SIG-M5 treated with dmso at 0.1 percent for 504 hours (cell line): ENCODE results near the gene AGAP2.
"Not testable (repeated sequence)": the region's sequence is repeated elsewhere in the genome, so short reads cannot be mapped to it uniquely, and the experiment has no call there.

Experiments used
- DNase-seq: peaks from one replicate; lab custom pipeline; 2025; ENCODE audit not compliant: unreplicated experiment; lab: John Stamatoyannopoulos, UW

The AGAP2 gene

DNA sequence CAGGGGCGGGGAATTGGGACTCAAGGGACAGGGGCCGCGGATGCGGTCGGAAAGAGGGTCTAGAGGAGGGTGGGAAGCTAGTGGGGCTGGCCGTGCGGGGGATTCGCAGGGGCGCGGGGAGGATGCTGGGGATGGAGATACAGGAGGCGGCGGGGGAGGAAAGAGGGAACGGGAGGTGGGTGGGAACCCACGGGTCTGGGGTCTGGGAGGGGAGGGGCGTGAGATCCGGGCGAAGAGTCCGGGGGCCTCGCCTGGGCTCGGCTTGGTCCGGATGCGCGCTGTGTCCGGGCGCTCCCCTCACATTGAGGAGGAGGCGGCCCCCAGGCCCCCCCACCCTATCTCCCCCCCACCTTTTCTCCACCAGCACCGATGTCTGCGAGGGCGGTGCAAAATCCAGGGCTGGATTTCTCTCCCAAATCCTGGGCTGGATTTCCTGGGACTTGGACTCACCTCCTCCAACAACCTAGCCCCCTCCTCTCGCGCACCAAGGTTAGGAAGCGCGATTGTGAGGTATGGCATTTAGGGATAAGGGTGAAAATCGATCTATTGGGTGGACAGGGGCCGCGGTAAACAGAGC lies at the start of gene AGAP2:
Gene AGAP2, minus strand, starts transcription at position 82 of the 577 bp plus-strand sequence. CDS start 496 bp downstream, outside the sequence.
- DNase-seq: no peak

DNA sequence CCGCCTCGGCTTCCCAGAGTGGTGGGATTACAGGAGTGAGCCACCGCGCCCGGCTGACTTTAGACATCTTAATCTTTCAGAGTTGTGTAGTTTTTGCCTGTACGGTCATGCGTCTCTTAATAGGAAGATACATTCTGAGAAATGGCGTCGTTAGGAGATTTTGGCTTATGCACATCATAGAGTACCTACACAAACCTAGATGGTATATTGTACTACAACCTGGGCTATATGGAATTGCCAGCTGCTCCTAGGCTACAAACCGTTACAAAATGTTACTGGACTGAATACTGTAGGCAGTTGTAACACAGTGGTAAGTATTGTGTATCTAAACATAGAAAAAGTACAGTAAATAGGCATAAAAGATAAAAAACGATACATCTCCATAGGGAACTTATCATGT lies 45.3 kb upstream of the AGAP2 start:
- DNase-seq: no peak

DNA sequence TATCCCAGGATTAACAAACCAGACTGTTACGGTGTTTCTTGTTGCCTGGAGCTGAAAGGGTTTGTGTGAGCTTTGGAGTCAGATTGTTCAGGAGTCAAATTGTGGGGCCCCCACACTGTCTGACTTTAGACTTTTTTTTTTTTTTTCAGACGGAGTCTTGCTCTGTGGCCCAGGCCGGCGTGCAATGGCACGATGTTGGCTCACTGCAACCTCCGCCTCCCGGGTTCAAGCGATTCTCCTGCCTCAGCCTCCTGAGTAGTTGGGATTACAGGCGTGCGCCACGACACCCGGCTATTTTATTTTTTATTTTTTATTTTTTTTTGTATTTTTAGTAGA lies 44.9 kb upstream of the AGAP2 start:
- no peak for DNase-seq

DNA sequence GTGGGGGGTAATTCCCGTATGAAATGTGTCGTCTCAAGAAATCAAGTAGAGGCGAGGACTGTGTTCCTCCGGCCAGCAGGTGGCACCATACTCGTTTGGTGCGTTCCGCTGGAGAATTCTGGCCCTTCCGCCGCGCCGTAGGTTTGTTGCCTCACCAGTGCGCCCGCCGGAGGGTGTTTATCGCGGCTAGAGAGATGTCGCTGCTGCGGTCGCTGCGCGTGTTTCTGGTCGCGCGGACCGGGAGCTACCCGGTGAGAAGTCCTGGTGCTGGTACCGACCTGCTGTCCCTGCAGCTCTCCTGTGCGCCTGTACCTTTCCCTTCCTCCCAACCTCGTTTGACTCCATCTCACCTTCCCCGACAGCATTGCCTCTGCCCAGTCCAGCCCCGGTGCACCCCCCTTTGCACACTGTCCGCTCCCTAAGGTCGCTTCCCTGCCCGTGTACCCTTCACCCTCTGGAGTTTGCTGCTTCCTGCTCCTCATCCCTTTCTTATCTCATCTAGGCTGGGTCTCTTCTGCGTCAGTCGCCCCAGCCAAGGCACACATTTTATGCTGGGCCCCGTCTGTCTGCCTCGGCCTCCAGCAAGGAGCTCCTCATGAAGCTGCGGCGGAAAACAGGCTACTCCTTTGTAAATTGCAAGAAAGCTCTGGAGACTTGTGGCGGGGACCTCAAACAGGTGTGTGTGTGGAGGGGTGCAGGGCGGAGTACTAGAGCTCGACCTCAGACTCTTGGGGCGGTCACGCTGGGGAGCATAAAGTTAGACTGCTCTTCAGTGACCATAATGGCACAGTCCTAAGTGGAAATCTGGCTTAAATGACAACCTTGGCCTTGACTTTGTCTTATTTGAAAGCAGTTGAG lies 44.3 kb upstream of the AGAP2 start, which contains the start of gene TSFM:
Gene TSFM, plus strand, starts transcription at position 180 of the 858 bp plus-strand sequence. Its CDS starts 15 bp downstream, at position 195.
- peak; percentile 97 for DNase-seq

DNA sequence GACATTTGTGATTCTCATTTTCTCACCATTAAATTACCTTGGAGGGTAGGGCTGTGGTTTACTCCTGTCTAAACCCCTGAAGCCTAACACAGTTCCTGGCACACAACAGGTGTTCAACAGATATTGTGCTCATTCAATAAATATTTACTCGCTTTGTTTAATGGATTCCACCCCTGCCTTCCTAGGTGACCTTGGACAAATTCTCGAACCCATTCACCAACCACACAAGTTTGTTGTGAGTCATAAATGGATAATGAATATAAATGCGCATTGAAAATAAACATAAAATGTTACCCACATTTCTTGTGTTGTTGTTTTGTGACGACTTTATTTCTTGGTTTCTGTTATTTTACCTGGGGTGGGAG lies 43.7 kb upstream of the AGAP2 start:
- DNase-seq: no peak

DNA sequence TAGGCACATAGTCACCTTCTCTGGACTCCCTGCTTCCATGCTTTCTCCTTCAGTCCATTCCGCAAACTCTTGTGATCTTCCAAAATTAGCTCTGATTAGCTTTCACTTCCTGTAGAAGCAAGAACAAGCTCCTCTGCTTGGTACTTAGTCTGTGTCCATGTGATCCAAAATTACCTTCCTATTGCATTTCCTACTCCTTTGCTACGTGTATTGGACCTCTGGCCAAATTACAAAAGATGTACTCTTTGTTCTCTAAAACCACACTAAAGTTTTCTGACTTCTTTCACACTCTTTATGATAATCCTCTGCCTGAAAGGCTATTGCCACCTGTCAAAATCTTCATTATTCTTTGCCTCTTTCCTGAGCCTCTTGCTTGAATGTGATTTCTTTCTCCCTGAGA lies 43.3 kb upstream of the AGAP2 start:
- DNase-seq: no peak

DNA sequence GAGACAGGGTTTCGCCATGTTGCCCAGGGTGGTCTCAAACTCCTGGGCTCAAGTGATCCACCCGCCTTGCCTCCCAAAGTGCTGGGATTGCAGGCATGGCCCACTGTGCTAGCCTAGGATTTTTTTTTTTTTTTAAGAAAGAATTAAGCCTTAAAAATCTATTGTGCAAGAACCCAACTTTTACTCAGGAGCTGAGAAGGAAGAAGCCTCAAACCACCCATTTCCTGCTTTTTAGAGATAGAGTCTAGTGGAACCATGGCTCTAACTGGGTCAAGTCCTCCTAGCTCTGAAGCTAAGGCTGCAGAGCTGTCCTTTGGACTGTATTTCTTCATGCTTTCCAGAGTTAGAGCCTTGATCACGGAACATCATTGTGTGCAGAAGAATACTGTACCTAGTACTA lies 42.7 kb upstream of the AGAP2 start:
- peak; percentile 55 for DNase-seq

DNA sequence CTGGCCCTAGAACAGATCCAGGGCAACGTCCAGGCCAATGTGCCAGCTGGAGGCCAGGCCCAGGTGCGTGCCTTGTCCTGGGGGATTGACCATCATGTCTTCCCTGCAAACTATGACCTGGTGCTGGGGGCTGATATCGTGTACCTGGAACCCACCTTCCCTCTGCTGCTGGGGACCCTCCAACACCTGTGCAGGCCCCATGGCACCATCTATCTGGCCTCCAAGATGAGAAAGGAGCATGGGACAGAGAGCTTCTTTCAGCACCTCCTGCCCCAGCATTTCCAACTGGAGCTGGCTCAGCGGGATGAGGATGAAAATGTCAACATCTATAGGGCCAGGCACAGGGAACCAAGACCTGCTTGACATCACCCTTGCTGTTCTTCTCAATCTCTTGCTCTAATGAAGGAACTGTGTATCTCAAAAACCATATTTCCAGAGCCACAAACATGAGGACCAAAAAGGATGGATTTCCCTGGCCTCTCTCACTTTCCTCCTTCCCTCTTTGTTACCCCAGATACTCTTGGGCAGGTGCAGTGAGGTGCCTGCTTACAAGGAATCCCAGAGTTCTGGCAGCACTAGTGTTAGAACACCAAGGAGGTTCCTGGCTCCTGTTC lies 41.8 kb upstream of the AGAP2 start:
- no peak for DNase-seq

DNA sequence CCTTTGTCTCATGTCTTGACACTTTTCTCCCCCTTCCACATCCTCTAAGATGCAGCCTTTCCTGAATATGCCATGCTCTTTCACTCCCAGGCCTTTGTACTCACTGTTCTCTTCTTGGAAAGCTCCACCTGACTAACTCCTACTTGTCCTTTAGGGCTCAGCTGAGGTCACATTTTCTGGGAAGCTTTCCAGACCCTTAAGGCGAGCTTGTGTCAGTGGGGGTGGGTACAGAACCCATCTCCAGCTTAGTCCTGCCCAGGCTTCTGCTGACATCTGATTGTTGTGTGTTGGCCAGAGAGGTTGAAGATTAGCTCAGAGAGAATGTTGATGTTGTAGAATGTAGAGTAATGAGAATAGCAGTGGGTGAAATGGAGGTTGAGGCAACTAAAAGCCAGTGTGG lies 41.2 kb upstream of the AGAP2 start:
- no peak for DNase-seq

DNA sequence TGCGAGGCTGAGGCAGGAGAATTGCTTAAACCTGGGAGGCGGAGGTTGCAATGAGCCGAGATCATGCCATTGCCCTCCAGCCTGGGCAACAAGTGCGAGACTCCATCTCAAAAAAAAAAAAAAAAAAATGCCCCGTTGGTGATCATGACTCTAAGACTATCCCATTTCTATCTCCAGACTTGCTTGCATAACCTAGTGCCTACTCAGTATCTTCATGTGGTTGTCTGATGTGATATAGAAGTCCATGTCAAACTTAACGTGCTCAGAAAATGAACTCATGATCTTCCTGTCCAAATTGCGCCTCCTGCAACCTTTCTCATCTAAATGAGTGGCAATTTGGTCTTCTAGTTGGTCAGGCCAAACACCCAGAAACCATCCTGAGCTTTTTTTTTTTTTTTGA lies 39.4 kb upstream of the AGAP2 start:
- DNase-seq: no peak

DNA sequence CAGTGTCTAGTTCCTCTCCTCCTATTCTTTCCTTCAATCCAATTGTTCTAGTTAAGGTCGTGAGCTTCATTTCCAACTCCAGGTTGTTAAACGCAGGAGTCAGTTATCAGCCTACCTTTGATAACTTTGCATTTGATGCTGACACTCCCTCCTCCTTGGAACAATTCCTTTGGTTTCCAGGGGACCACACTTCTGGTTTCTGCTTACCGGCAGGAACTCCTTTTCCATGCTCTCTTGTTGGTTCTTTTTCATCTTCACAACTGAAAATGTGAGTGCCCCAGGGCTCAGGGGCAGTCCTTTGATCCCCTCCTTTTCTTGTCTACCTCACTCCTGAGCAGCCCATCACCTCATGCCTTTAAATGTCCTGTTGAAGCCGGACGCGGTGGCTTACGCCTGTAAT lies 38.8 kb upstream of the AGAP2 start:
- DNase-seq: no peak

DNA sequence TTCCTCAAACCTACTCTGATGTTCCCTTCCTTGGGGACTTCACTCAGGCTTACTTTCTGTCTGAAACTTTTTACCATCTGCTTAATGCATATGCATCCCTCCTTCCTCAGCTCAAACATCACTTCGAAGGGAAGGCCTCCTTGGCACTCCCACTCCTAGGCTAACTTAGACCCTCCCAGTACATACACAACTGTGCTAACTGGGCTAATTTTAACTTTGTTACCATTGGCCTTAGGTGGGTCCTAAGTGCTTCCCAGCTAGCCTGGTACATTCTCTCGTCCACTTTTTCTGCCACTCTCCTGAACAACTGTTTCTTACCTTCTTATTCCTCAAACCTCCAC lies 37.7 kb upstream of the AGAP2 start:
- no peak for DNase-seq

DNA sequence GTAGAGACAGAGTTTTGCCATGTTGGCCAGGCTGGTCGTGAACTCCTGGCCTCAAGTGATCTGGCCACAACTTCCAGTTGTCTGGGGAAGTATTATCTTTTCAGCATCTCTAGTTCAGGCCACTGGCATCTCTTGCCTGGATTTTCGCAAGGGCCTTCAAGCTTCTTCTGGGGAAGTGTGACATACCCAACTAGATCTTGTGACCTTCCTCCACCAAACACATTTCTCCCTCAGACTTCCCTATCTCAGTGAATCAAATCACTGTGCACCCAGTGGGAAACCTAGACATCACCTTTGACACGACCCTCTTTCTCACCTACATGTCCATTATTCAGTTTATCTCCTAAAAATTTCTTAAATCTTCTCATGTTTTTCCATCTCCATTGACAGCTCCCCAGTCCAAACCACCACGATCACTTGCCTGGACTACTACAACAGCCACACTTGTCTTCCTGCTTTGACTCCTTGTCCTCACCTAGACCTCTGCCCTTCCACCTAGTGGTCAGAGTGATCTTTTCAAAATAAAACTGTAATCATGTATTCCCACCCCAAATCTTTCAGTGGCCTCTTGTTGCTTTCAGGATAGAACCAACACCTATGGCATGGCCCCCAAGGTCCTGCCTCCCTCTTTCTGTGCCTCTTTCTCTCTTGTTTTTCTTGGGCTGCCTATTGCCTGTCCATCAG lies 37.2 kb upstream of the AGAP2 start:
- DNase-seq: peak; percentile 49

DNA sequence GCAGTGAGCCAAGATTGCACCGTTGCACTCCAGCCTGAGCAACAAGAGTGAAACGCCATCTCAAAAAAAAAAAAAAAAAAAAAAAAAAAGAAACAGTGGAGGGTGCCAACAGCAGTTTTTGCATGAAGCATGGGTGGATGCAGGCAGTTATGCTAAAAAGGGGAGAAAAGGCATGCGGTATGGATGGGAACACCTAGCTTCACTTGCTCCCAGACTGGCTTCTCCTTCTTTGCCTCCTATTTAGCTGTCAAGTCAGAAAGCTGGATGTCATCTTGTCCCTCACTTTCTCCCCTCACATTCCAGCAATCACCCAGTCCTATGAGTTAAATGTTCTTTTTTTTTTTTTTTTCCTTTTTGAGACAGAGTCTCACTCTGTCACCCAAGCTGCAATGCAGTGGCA lies 36.5 kb upstream of the AGAP2 start:
- no peak for DNase-seq

DNA sequence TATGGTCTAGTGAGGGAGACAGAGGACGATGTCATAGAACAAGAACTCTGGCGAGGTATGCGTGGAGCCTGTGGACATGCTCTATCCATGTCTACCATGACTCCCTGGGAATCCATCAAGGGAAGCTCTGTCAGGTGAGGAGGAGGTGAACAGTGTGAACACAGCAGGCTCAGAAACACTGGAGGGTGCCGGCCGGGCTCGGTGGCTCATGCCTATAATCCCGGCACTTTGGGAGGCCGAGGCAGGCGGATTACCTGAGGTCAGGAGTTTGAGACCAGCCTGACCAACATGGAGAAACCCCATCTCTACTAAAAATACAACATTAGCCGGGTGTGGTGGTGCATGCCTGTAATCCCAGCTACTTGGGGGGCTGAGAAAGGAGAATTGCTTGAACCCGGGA lies 36.1 kb upstream of the AGAP2 start:
- DNase-seq: not testable (repeated sequence)

DNA sequence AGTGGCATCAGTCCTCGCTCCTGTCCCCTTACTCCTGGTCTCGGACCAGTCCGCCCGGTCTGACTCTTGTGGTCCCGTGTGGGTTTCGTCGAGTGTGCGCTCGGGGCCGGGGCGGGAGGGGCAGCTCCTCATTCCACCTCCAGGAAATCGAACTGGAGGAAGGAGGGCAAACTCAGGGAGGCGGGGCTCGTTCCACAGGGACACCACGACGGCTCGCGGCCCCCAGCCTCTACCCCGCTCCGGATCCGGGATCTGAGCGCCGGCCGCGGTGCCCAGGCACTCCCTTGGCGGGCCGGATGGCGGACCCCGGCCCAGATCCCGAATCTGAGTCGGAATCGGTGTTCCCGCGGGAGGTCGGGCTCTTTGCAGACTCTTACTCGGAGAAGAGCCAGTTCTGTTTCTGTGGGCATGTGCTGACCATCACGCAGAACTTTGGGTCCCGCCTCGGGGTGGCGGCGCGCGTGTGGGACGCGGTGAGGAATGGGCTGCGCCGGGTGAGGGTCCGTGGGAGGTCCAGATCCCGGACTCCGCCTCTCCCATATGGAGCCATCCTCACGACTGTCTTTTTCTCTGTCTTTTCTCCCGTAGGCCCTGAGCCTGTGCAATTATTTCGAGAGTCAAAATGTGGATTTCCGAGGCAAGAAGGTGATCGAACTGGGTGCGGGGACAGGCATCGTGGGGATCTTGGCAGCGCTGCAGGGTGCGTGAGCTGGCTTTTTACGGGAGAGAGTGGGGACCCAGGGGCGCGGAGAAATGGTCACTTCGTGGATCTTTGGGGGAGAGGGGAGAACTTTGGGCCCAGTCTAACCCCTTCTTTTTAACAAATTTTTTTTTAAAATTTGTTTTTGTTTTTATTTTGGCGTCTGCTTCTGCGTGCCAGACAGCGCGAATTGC lies 34.1 kb upstream of the AGAP2 start, which contains the start of gene EEF1AKMT3:
Gene EEF1AKMT3, plus strand, starts transcription at position 186 of the 894 bp plus-strand sequence. Its CDS starts 111 bp downstream, at position 297.
- DNase-seq: peak; percentile 74

DNA sequence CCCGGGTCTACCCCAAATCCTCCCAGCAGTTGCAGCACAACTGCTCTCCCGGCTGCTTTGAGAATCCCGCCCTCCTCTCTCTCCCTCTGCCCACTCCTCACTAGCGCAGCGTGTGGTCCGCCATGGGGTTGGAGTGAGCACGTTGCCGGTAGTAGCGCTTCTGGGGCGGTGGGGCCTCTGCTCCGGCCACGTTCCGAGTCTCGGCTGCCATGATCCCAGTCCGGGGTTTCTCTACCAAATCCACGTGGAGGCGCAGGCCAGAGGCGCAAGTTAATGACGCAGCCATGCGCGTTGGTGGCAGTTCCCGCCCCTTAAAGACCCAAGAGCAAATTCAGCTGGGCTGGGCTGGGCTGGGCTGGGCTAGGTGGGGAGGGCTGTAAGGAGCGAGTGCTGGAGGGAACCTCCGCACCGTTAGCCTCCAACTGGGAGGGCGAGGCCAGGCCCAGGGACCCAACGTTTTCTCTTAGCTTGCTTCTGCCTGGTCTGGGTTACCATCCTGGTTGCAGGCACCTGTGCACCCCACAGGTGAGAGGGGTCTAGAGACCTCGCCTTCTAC lies 33.4 kb upstream of the AGAP2 start, which contains the start of gene METTL1:
Gene METTL1, minus strand, starts transcription at position 233 of the 556 bp plus-strand sequence. Its CDS starts 22 bp downstream, at position 211.
- peak; percentile 97 for DNase-seq

DNA sequence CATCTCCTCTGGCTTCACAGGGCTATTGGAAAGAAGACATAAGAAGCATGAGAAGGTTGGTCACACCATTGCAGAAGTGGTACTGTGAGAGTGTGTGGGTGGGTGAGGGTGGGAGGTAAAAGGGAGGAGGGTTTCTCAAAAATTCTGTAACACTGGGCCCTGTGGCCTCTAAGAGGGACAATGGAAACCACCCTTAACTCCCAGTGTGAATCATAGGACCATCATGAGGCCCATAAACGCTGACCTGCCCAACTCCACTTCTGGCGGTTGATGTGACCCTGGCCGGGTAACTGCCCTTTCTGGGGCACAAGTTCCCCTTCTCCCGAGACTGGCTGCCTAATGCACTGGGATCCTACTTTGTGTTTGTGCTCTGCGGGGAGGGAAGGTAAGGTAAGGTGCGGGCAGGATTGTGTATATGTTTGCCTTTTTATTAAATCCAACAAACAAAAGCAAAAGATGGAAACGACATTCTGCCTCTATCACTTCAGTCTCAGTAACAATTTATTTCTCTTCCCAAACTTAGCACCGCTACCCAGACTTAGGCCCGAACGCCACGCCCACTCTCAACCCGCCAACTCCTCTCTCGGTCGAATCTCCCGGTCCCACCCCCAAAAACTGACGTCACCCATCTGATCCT lies 32.8 kb upstream of the AGAP2 start:
- peak; percentile 93 for DNase-seq

DNA sequence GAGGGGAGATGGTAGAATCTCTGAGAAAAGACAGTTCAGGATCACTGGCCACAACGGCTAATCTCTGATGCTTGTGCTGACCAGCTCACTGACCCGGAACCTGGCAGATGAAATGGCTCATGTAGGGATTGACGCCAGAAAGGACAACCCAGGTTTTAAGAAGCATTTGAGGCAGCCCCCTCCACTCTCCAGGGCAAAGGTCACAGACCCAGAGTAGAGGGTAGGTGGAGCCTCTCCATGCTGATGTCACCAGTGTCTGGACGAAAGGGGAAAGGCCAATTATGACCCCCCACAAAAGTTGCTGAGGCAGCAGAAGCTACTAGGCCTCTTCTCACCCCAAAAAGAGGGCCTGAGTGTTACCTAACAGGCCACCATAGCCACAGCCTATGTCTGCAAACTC lies 32.2 kb upstream of the AGAP2 start:
- no peak for DNase-seq

DNA sequence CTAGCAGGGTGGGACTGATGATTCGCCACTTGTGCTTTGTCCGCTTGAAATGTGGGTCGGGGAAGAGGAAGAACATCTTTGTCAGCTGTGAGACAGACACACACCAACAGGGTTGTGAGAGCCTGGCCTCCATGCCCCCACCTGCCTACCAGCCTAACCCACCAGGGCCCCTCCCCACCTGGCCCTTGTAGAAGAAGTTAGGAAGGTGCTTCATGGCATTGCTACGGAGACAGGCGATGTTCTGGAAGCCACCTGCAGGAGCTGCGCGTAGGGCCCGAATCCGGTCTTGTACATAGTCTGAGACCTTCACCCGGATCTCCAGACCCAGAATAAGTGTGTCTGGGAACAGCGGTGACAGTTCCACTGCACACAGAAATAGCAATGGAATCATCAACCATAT lies 31.1 kb upstream of the AGAP2 start:
- no peak for DNase-seq
